ACHN (cell line): ENCODE data around the gene EFNA5.
A peak's percentile ranks its signal among the peaks of the same experiment; 100 is the strongest.

Experiments used
- DNase-seq: peaks from one replicate; pipeline ENCODE4 v3.0.0-alpha.2; 2015
- in situ Hi-C: cut with HindIII; loops from 2 replicates; pipeline ENCODE4 v1.10.0; 2017; ENCODE audit warnings: low sequenced_read_pairs, low pct_ligation_motif_present, low pct_unique_long_range_greater_than_20kb

The EFNA5 gene

GRCh38 chr5:107485184-107485583 lies 185.6 kb downstream of the EFNA5 start:
- in situ Hi-C loops, result no loop called here
- no peak for DNase-seq

GRCh38 chr5:107484281-107484680 lies 186.5 kb downstream of the EFNA5 start:
- in situ Hi-C loops, result no loop called here
- DNase-seq, result no peak

- in situ Hi-C loops, result no loop called here
- DNase-seq, result no peak
These were observed 187.3 kb downstream of the EFNA5 start for GRCh38 chr5:107483231-107484024.

- in situ Hi-C loops, result no loop called here
- DNase-seq, result no peak
These were observed 192.6 kb downstream of the EFNA5 start for GRCh38 chr5:107478068-107478641.

- no peak for DNase-seq
- in situ Hi-C loops, result no loop called here
These were observed 193.2 kb downstream of the EFNA5 start for GRCh38 chr5:107477492-107477891.

- in situ Hi-C loops, result no loop called here
These were observed 194.0 kb downstream of the EFNA5 start for GRCh38 chr5:107476783-107477182.

GRCh38 chr5:107474716-107475489 lies 195.8 kb downstream of the EFNA5 start:
- DNase-seq, result no peak
- in situ Hi-C loops, result no loop called here

More at GRCh38 chr5:107476783-107477182, 194.0 kb downstream of the EFNA5 start:
- no peak for DNase-seq

- in situ Hi-C loops, result no loop called here
- no peak for DNase-seq
These were observed 196.4 kb downstream of the EFNA5 start for GRCh38 chr5:107474361-107474715.

GRCh38 chr5:107472620-107473064 lies 198.1 kb downstream of the EFNA5 start:
- no peak for DNase-seq
- in situ Hi-C loops, result no loop called here

GRCh38 chr5:107470295-107470582 lies 200.5 kb downstream of the EFNA5 start:
- in situ Hi-C loops, result no loop called here
- DNase-seq, result peak; percentile 42

GRCh38 chr5:107469485-107470294 lies 201.0 kb downstream of the EFNA5 start:
- DNase-seq, result peak; percentile 87
- in situ Hi-C loops, result no loop called here

GRCh38 chr5:107469064-107469463 lies 201.7 kb downstream of the EFNA5 start:
- in situ Hi-C loops, result no loop called here
- no peak for DNase-seq

GRCh38 chr5:107468276-107468675 lies 202.5 kb downstream of the EFNA5 start:
- in situ Hi-C loops, result no loop called here
- DNase-seq, result no peak

GRCh38 chr5:107467137-107467932 lies 203.4 kb downstream of the EFNA5 start:
- in situ Hi-C loops, result no loop called here
- DNase-seq, result no peak

- DNase-seq, result peak; percentile 97
- in situ Hi-C loops, result no loop called here
These were observed 204.4 kb downstream of the EFNA5 start for GRCh38 chr5:107466233-107466769.

GRCh38 chr5:107464876-107465275 lies 205.9 kb downstream of the EFNA5 start:
- no peak for DNase-seq
- in situ Hi-C loops, result no loop called here

- peak; percentile 28 for DNase-seq
- in situ Hi-C loops, result no loop called here
These were observed 206.3 kb downstream of the EFNA5 start for GRCh38 chr5:107464416-107464815.

GRCh38 chr5:107463731-107464130 lies 207.0 kb downstream of the EFNA5 start:
- in situ Hi-C loops, result no loop called here
- DNase-seq, result no peak
